Upper lobe of left lung (tissue), 6 donors: ENCODE measurements around the gene RYR3. TPM values are rescaled to one million over a fixed set of nuclear protein-coding genes. Genes with fewer than 3 reads are reported as not detected.
A peak's percentile ranks its signal among the peaks of the same experiment; 100 is the strongest.
"Not testable (repeated sequence)": the region's sequence is repeated elsewhere in the genome, so short reads cannot be mapped to it uniquely, and the experiment has no call there.

Experiments used
- ATAC-seq, 2 donors: fragments of 200-7000 bp; cut with Tn5 transposase; one replicate each; pipeline ENCODE4 v1.9.1; 2022; ENCODE audit warnings: mild to moderate bottlenecking in 2 of 2, moderate library complexity in 2 of 2; ENCODE audit not compliant: low FRiP score in 2 of 2
- DNase-seq, 2 donors: peaks; one replicate each; pipeline ENCODE4 v3.0.0-alpha.2; 2019 to 2020
- H3K27ac ChIP-seq, 4 donors: fragments of 200-600 bp; sonication (generic); one replicate each; pipeline ENCODE4 v1.5.1; 2016 to 2019
- H3K27me3 ChIP-seq, 4 donors: fragments of 200-600 bp; sonication (generic); one replicate each; pipeline ENCODE4 v1.5.1; 2017 to 2019
- H3K36me3 ChIP-seq, 4 donors: fragments of 200-600 bp; sonication (generic); one replicate each; pipeline ENCODE4 v1.5.1; 2016 to 2019
- H3K4me1 ChIP-seq, 4 donors: fragments of 200-600 bp; sonication (generic); one replicate each; pipeline ENCODE4 v1.5.1; 2018 to 2019
- H3K4me3 ChIP-seq, 4 donors: fragments of 200-600 bp; sonication (generic); one replicate each; pipeline ENCODE4 v1.5.1; 2017 to 2019; ENCODE audit warnings: mild to moderate bottlenecking in 2 of 4, moderate library complexity in 1 of 4
- H3K9me3 ChIP-seq, 4 donors: fragments of 200-600 bp; sonication (generic); one replicate each; pipeline ENCODE4 v1.5.1; 2018 to 2019
- CTCF ChIP-seq, 6 experiments: fragments of 450-650 bp in 4 of 6; fragments of 200-600 bp in 2 of 6; sonication (generic) in 2 of 6; IDR thresholded peaks; one replicate each; pipeline ENCODE4 v1.5.1; 2016 to 2019; ENCODE audit warnings: antibody characterized with exemption in 6 of 6
- EP300 ChIP-seq, 4 donors: sonication (generic); formaldehyde crosslinking; IDR thresholded peaks; one replicate each; pipeline ENCODE4 v1.5.1; 2017; ENCODE audit warnings: antibody characterized with exemption in 4 of 4, control low read depth in 2 of 4
- POLR2A ChIP-seq, 4 donors: fragments of 450-650 bp; IDR thresholded peaks; one replicate each; pipeline ENCODE4 v1.5.1; 2016 to 2017; ENCODE audit warnings: antibody characterized with exemption in 4 of 4, mild to moderate bottlenecking in 2 of 4
- POLR2AphosphoS5 ChIP-seq, 2 donors: sonication (generic); formaldehyde crosslinking; IDR thresholded peaks; one replicate each; pipeline ENCODE4 v1.5.1; 2017; ENCODE audit warnings: antibody characterized with exemption in 2 of 2
- WGBS, 2 donors: methylation state at CpG; one replicate each; pipeline ENCODE4 v1.1.5; 2017 to 2018; 5-methylcytosine and 5-hydroxymethylcytosine counted together
- total RNA-seq, 6 donors: library from RNA; depleted of rRNA in 4 of 6; stranded (reverse); fragments of >200 nt in 4 of 6; gene quantifications; one replicate each; pipeline versions ENCODE4 v1.1.0 to v1.2.1, GENCODE V29; 2016 to 2021
- donor health status: DM: no; HTN: no; CAD: no; lungs with moderate emphysema.
- donor health status: DM: no; HTN: yes; CAD: no; lungs with severe emphysema.

RYR3 gene
- total RNA-seq, 6 donors from 2014 or later, result under 0.01 to 0.34 (median 0.15) TPM

DNA sequence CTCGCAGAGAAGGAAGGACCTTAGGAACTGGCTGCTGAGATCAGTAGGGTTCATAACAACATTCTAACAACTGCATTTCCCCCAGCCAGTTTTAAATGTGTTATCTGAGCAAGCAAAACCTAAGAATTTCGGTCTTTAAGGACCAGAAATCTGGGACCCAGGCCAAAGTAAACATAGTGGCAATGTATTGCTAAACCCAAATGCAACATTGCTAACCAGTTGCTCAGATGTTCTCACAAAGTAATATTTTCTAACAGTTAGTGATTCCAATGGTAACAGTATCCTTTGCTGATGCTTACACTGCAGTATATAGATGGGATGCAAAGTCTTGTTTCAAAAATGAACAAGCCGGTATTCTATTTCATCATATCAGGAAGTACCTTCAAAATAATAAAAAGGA is 254.3 kb downstream of the RYR3 start:
- ATAC-seq, result no peak
- WGBS, 2 donors, result 29 to 34% methylated on average over 3 of the region's 3 CpGs
- no peak for DNase-seq

DNA sequence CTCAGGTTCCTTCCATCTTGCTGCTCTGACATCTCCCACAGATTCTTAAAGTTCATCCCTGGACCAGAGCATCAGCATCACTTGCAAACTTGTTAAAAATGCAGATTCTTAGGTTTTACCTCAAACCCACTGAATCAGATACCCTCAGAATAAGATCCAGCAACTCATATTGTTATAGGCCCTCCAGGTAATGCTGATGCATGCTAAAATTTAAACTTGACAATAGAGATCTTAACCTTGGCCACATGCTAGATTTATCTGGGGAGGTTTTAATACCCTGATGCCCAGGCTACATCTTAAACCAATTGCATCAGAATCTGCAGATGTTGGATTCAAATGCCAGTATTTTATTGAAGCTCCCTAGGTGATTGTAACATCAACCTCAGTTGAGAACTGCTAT is 256.9 kb downstream of the RYR3 start:
- no peaks in the 10 kb centered on the region for H3K9me3 ChIP-seq
- no peak for ATAC-seq
- H3K4me1 ChIP-seq, result no peaks in the 10 kb centered on the region
- no peak for TF ChIP-seq CTCF (IDR thresholded peaks at IDR 0.05)
- TF ChIP-seq POLR2A (IDR thresholded peaks at IDR 0.05), result no peak
- TF ChIP-seq EP300 (IDR thresholded peaks at IDR 0.05), result no peak
- no peak for TF ChIP-seq POLR2AphosphoS5 (IDR thresholded peaks at IDR 0.05)
- H3K4me3 ChIP-seq, result no peak overlapping the region
- H3K27ac ChIP-seq, result no peak overlapping the region
- H3K36me3 ChIP-seq, result no peaks in the 10 kb centered on the region
- no peaks in the 10 kb centered on the region for H3K27me3 ChIP-seq
- no peak for DNase-seq

More for the DNA sequence above, 254.3 kb downstream of the RYR3 start:
- no peaks in the 10 kb centered on the region for H3K4me1 ChIP-seq
- no peaks in the 10 kb centered on the region for H3K9me3 ChIP-seq
- H3K27ac ChIP-seq, result no peak overlapping the region
- H3K27me3 ChIP-seq, result no peaks in the 10 kb centered on the region
- no peak overlapping the region for H3K4me3 ChIP-seq
- no peaks in the 10 kb centered on the region for H3K36me3 ChIP-seq
- TF ChIP-seq POLR2AphosphoS5 (IDR thresholded peaks at IDR 0.05) (no peak), CTCF (IDR thresholded peaks at IDR 0.05) (no peak), POLR2A (IDR thresholded peaks at IDR 0.05) (no peak), EP300 (IDR thresholded peaks at IDR 0.05) (no peak)

GRCh38 chr15:33569036-33569435 is 258.3 kb downstream of the RYR3 start:
- DNase-seq, result no peak
- no peaks in the 10 kb centered on the region for H3K36me3 ChIP-seq
- no peak for TF ChIP-seq EP300 (IDR thresholded peaks at IDR 0.05)
- no peak for TF ChIP-seq CTCF (IDR thresholded peaks at IDR 0.05)
- TF ChIP-seq POLR2A (IDR thresholded peaks at IDR 0.05), result no peak
- TF ChIP-seq POLR2AphosphoS5 (IDR thresholded peaks at IDR 0.05), result no peak
- H3K4me1 ChIP-seq, result no peaks in the 10 kb centered on the region
- H3K27ac ChIP-seq, result no peak overlapping the region
- H3K4me3 ChIP-seq, result no peak overlapping the region
- ATAC-seq, result no peak
- WGBS, 2 donors, result 76 to 89% methylated on average over 1 of the region's 1 CpG
- H3K27me3 ChIP-seq, result no peaks in the 10 kb centered on the region
- no peaks in the 10 kb centered on the region for H3K9me3 ChIP-seq

- not testable (repeated sequence) for H3K4me1 ChIP-seq
- 74 to 88% methylated on average over 2 of the region's 2 CpGs for whole genome bisulfite sequencing, 2 donors
Measured at GRCh38 chr15:33577911-33578310, 267.1 kb downstream of the RYR3 start.

GRCh38 chr15:33580526-33580925 is 269.8 kb downstream of the RYR3 start:
- Histone ChIP-seq H3K27me3 (no peaks in the 10 kb centered on the region), H3K36me3 (no peaks in the 10 kb centered on the region), H3K4me1 (no peaks in the 10 kb centered on the region), H3K9me3 (no peaks in the 10 kb centered on the region), H3K27ac (no peak overlapping the region), H3K4me3 (no peak overlapping the region)
- ATAC-seq (peak in 1 of 2 donors; percentile 24), DNase-seq (no peak)
- WGBS, 2 donors, result 67 to 88% methylated on average over 2 of the region's 2 CpGs
- TF ChIP-seq CTCF (IDR thresholded peaks at IDR 0.05), result no peak
- no peak for TF ChIP-seq EP300 (IDR thresholded peaks at IDR 0.05)
- no peak for TF ChIP-seq POLR2AphosphoS5 (IDR thresholded peaks at IDR 0.05)
- no peak for TF ChIP-seq POLR2A (IDR thresholded peaks at IDR 0.05)

More at GRCh38 chr15:33577911-33578310, 267.1 kb downstream of the RYR3 start:
- DNase-seq, H3K27ac ChIP-seq, H3K9me3 ChIP-seq, H3K27me3 ChIP-seq, H3K36me3 ChIP-seq, ATAC-seq, H3K4me3 ChIP-seq: not testable (repeated sequence)
